ENCODE measurements around the gene SEMA5A. TPM values are rescaled to one million over a fixed set of nuclear protein-coding genes. Genes with fewer than 3 reads are reported as not detected.

SEMA5A gene
- total RNA-seq, 1 donor from 2014 or later = 13.8 TPM

- Histone ChIP-seq H3K4me1 (ENCODE audit: insufficient read depth, low read length) (peaks cover 15% of the 10 kb centered on the region), H2AFZ (ENCODE audit: low read depth, low read length) (no peak overlapping the region), H4K20me1 (ENCODE audit: insufficient read depth, low read length) (no peaks in the 10 kb centered on the region), H3K79me2 (ENCODE audit: insufficient read depth, low read length) (no peaks in the 10 kb centered on the region), H3K27me3 (ENCODE audit: insufficient read depth, low read length) (no peaks in the 10 kb centered on the region), H3K4me2 (ENCODE audit: low read length) (peak overlapping the region; percentile 9), H3K9ac (ENCODE audit: low read length) (no peak overlapping the region), H3K9me3 (ENCODE audit: insufficient read depth, low read depth, low read length) (no peaks in the 10 kb centered on the region), H3K36me3 (ENCODE audit: insufficient read depth, low read length) (no peaks in the 10 kb centered on the region), H3K27ac (ENCODE audit: low read depth, low read length) (no peak overlapping the region), H3K4me3 (ENCODE audit: insufficient read depth, low read depth, low read length) (no peak overlapping the region)
- Mint-ChIP-seq H3K36me3 (ENCODE audit: low read depth, unreplicated experiment) (peaks cover 3% of the 10 kb centered on the region), H3K27ac (ENCODE audit: unreplicated experiment) (no peak overlapping the region), H3K27me3 (ENCODE audit: low read depth, unreplicated experiment) (no peaks in the 10 kb centered on the region), H3K9me3 (ENCODE audit: unreplicated experiment) (peaks cover 2% of the 10 kb centered on the region), H3K4me3 (ENCODE audit: unreplicated experiment) (no peak overlapping the region), H3K4me1 (ENCODE audit: low read depth, unreplicated experiment) (peaks cover 30% of the 10 kb centered on the region)
- DNase-seq (ENCODE audit: low read depth) (no peak), FAIRE-seq (no peak)
- TF ChIP-seq EZH2 (IDR thresholded peaks at IDR 0.05; ENCODE audit: insufficient read depth, low read length) = no peak
- TF ChIP-seq CTCF (IDR thresholded peaks at IDR 0.05; ENCODE audit: insufficient read depth, low read depth, low read length) = no peak
Measured at GRCh38 chr5:9363449-9363848, 182.4 kb downstream of the SEMA5A start.

GRCh38 chr5:9363026-9363425 lies 182.8 kb downstream of the SEMA5A start:
- H3K27ac Mint-ChIP-seq (ENCODE audit: unreplicated experiment) = no peak overlapping the region

More at GRCh38 chr5:9363026-9363425, 182.8 kb downstream of the SEMA5A start:
- no peak overlapping the region for H2AFZ ChIP-seq (ENCODE audit: low read depth, low read length)
- TF ChIP-seq EZH2 (IDR thresholded peaks at IDR 0.05; ENCODE audit: insufficient read depth, low read length) = no peak
- no peak for TF ChIP-seq CTCF (IDR thresholded peaks at IDR 0.05; ENCODE audit: insufficient read depth, low read depth, low read length)
- peaks cover 18% of the 10 kb centered on the region for H3K4me1 ChIP-seq (ENCODE audit: insufficient read depth, low read length)
- H4K20me1 ChIP-seq (ENCODE audit: insufficient read depth, low read length) = no peaks in the 10 kb centered on the region
- DNase-seq (ENCODE audit: low read depth) = no peak
- no peaks in the 10 kb centered on the region for H3K79me2 ChIP-seq (ENCODE audit: insufficient read depth, low read length)
- no peak for FAIRE-seq
- Mint-ChIP-seq H3K9me3 (ENCODE audit: unreplicated experiment) (peaks cover 2% of the 10 kb centered on the region), H3K4me3 (ENCODE audit: unreplicated experiment) (no peak overlapping the region), H3K36me3 (ENCODE audit: low read depth, unreplicated experiment) (peaks cover 3% of the 10 kb centered on the region), H3K27me3 (ENCODE audit: low read depth, unreplicated experiment) (no peaks in the 10 kb centered on the region), H3K4me1 (ENCODE audit: low read depth, unreplicated experiment) (peaks cover 34% of the 10 kb centered on the region)
- no peak overlapping the region for H3K9ac ChIP-seq (ENCODE audit: low read length)
- H3K4me2 ChIP-seq (ENCODE audit: low read length) = peak overlapping the region; percentile 9
- no peak overlapping the region for H3K27ac ChIP-seq (ENCODE audit: low read depth, low read length)
- no peaks in the 10 kb centered on the region for H3K9me3 ChIP-seq (ENCODE audit: insufficient read depth, low read depth, low read length)
- no peaks in the 10 kb centered on the region for H3K27me3 ChIP-seq (ENCODE audit: insufficient read depth, low read length)
- no peak overlapping the region for H3K4me3 ChIP-seq (ENCODE audit: insufficient read depth, low read depth, low read length)
- no peaks in the 10 kb centered on the region for H3K36me3 ChIP-seq (ENCODE audit: insufficient read depth, low read length)

Data from astrocyte (in vitro differentiated cells and primary cell).